Fibroblast of lung (primary cell): Measurements from ENCODE around the gene LRRC74A. TPM values are rescaled to one million over a fixed set of nuclear protein-coding genes. Genes with fewer than 3 reads are reported as not detected.

ENCODE experiments used
- DNase-seq, 2 donors: peaks; one replicate each; pipeline versions ENCODE4 v3.0.0 to v3.0.0-alpha.2; 2010; ENCODE audit warnings: low read depth in 2 of 2
- H2AFZ ChIP-seq: 2 replicates; pipeline ENCODE4 v1.5.1; 2012; ENCODE audit warnings: low read length, control low read depth, inconsistent platforms
- H3K27ac ChIP-seq: 2 replicates; pipeline ENCODE4 v1.5.1; 2011; ENCODE audit warnings: low read length, control low read depth; ENCODE audit not compliant: insufficient read depth
- H3K27me3 ChIP-seq: 2 replicates; pipeline ENCODE4 v1.5.1; 2011; ENCODE audit warnings: mild to moderate bottlenecking, low read length; ENCODE audit not compliant: control insufficient read depth, insufficient read depth
- H3K36me3 ChIP-seq: 2 replicates; pipeline ENCODE4 v1.5.1; 2011; ENCODE audit warnings: low read length; ENCODE audit not compliant: control insufficient read depth, insufficient read depth
- H3K4me1 ChIP-seq: 2 replicates; pipeline ENCODE4 v1.5.1; 2011; ENCODE audit warnings: low read length; ENCODE audit not compliant: control insufficient read depth, insufficient read depth; ENCODE audit errors: extremely low read depth
- H3K4me2 ChIP-seq: 2 replicates; pipeline ENCODE4 v1.5.1; 2011; ENCODE audit warnings: low read length, control low read depth; ENCODE audit not compliant: insufficient read depth; ENCODE audit errors: extremely low read depth
- H3K4me3 ChIP-seq, 4 experiments: fragments of 200-600 bp in 1 of 4; sonication (generic) in 1 of 4; replicated peaks in 1 of 4; 2 replicates each; pipeline ENCODE4 v1.5.1; 2011 to 2016; ENCODE audit warnings: low read length in 4 of 4, low read depth in 3 of 4, mild to moderate bottlenecking in 3 of 4, control low read depth in 2 of 4, inconsistent platforms in 1 of 4, mixed read lengths in 1 of 4; ENCODE audit not compliant: insufficient read depth in 1 of 4; ENCODE audit errors: control extremely low read depth in 1 of 4
- H3K79me2 ChIP-seq: 2 replicates; pipeline ENCODE4 v1.5.1; 2012; ENCODE audit warnings: mild to moderate bottlenecking, low read length, inconsistent platforms; ENCODE audit not compliant: control insufficient read depth, insufficient read depth
- H3K9ac ChIP-seq: 2 replicates; pipeline ENCODE4 v1.5.1; 2011; ENCODE audit warnings: mild to moderate bottlenecking, low read length, control low read depth; ENCODE audit not compliant: insufficient read depth
- H3K9me3 ChIP-seq: 2 replicates; pipeline ENCODE4 v1.5.1; 2012; ENCODE audit warnings: low read depth, low read length; ENCODE audit not compliant: control insufficient read depth, insufficient read depth
- H4K20me1 ChIP-seq: 2 replicates; pipeline ENCODE4 v1.5.1; 2011; ENCODE audit warnings: low read length; ENCODE audit not compliant: control insufficient read depth, insufficient read depth; ENCODE audit errors: extremely low read depth
- EZH2 ChIP-seq: IDR thresholded peaks from 2 replicates; pipeline ENCODE4 v1.5.1; 2012; ENCODE audit warnings: low read length, control low read depth, mild to moderate bottlenecking; ENCODE audit errors: missing control alignments
- polyA plus RNA-seq, 2 donors: library from polyadenylated mRNA; depleted of rRNA in 1 of 2; stranded (reverse) in 1 of 2; unstranded in 1 of 2; fragments of >200 nt; gene quantifications; 2 replicates each; pipeline ENCODE4 v1.2.1, GENCODE V29; 2011 to 2012; ENCODE audit warnings: missing spikeins in 1 of 2
- total RNA-seq: library from RNA; depleted of rRNA; stranded (reverse); fragments of >200 nt; gene quantifications from 2 replicates; pipeline ENCODE4 v1.2.1, GENCODE V29; 2014
- TF ChIP-seq, protein P1 (sequence below), 2 donors: IDR thresholded peaks in 1 of 2; conservative IDR thresholded peaks in 1 of 2; 1 replicate in 1 of 2; 2 replicates in 1 of 2; pipeline ENCODE4 v1.5.1; 2011 to 2012; ENCODE audit warnings: low read length in 2 of 2, control low read depth in 1 of 2, inconsistent platforms in 1 of 2, low read depth in 1 of 2, mild to moderate bottlenecking in 1 of 2

The LRRC74A gene
- total and polyA plus RNA-seq, 2 donors (not counting 1 experiment from before 2014, with no cell fraction given) = not detected

DNA sequence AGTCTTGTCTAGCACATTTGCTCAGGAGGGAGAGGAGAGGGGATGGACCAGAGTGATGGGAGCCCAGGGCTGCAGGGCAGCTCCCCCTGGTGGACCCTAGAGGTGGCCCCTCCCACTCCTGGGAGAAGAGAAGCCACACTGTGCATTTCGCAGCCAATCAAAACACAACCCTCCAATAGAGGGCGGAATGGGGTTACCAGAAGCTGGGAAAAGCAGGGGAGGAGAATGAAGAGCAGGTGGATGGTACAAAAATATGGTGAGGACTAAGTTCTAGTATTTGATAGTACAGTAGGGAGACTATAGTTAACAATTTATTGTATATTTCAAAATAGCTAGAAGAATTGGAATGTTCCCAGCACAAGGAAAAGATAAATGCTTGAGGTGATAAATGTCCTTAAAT, 41.3 kb upstream of the LRRC74A start:
- no peaks in the 10 kb centered on the region for H3K27me3 ChIP-seq
- H3K4me3 ChIP-seq = no peak overlapping the region
- no peak overlapping the region for H3K4me2 ChIP-seq
- H2AFZ ChIP-seq = no peak overlapping the region
- no peaks in the 10 kb centered on the region for H3K9me3 ChIP-seq
- H3K9ac ChIP-seq = no peak overlapping the region
- no peak overlapping the region for H3K27ac ChIP-seq
- H3K36me3 ChIP-seq = no peaks in the 10 kb centered on the region
- H3K4me1 ChIP-seq = peaks cover 6% of the 10 kb centered on the region
- DNase-seq = peak; percentile 70 to 71
- H4K20me1 ChIP-seq = no peaks in the 10 kb centered on the region
- no peaks in the 10 kb centered on the region for H3K79me2 ChIP-seq
- no peak for TF ChIP-seq EZH2
- TF ChIP-seq, protein P1, sequence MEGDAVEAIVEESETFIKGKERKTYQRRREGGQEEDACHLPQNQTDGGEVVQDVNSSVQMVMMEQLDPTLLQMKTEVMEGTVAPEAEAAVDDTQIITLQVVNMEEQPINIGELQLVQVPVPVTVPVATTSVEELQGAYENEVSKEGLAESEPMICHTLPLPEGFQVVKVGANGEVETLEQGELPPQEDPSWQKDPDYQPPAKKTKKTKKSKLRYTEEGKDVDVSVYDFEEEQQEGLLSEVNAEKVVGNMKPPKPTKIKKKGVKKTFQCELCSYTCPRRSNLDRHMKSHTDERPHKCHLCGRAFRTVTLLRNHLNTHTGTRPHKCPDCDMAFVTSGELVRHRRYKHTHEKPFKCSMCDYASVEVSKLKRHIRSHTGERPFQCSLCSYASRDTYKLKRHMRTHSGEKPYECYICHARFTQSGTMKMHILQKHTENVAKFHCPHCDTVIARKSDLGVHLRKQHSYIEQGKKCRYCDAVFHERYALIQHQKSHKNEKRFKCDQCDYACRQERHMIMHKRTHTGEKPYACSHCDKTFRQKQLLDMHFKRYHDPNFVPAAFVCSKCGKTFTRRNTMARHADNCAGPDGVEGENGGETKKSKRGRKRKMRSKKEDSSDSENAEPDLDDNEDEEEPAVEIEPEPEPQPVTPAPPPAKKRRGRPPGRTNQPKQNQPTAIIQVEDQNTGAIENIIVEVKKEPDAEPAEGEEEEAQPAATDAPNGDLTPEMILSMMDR (conservative IDR thresholded peaks at IDR 0.05 in 1 of 2, IDR thresholded peaks at IDR 0.05 in 1 of 2; ENCODE audit: low read depth in 1 of 2, low read length in 2 of 2) = peak; percentile 62 to 89

DNA sequence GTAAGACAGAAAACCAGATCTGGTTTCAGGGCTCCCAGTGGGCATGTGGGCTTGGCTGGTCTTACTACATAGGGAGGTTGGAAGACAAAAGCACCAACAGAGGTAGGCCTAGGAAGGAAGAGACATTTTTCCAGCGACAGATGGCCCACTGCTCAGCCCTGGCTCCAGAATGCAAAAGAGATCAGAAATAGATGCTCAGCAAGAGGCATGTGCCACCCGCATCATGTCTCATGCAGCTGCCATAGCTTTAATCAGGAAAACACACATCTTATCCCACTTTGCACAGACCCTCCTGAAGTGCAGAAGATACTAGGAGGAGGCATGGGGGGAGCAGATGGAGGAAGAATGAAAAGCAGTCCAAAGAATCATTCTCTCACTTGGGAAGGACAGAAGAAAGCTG, 39.6 kb upstream of the LRRC74A start:
- no peaks in the 10 kb centered on the region for H3K9me3 ChIP-seq
- TF ChIP-seq EZH2 = no peak
- TF ChIP-seq, protein P1 (conservative IDR thresholded peaks at IDR 0.05 in 1 of 2, IDR thresholded peaks at IDR 0.05 in 1 of 2; ENCODE audit: low read depth in 1 of 2, low read length in 2 of 2) = no peak
- no peak for DNase-seq
- peaks cover under 1% of the 10 kb centered on the region for H3K4me1 ChIP-seq
- H4K20me1 ChIP-seq = no peaks in the 10 kb centered on the region
- no peak overlapping the region for H3K4me3 ChIP-seq
- no peaks in the 10 kb centered on the region for H3K36me3 ChIP-seq
- no peak overlapping the region for H3K27ac ChIP-seq
- no peaks in the 10 kb centered on the region for H3K27me3 ChIP-seq
- no peak overlapping the region for H2AFZ ChIP-seq
- H3K9ac ChIP-seq = no peak overlapping the region
- H3K79me2 ChIP-seq = no peaks in the 10 kb centered on the region
- H3K4me2 ChIP-seq = no peak overlapping the region

DNA sequence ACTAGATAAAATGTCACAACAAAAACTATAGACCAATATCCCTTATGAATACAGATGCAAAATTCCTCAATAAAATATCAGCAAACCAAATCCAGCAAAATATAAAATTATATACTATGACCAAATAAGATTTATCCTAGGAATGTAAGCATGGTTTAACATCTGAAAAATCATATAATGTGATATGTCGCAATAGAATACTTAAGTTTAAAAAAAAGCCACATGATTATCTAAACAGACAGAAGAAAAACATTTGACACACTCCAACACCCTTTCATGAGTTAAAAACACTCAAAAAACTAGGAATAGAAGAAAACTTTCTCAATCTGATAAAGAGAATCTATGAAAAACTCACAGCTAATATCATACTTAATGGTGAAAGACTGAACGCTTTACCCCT, 33.8 kb upstream of the LRRC74A start:
- no peak overlapping the region for H3K9ac ChIP-seq
- no peaks in the 10 kb centered on the region for H3K4me1 ChIP-seq

More for the DNA sequence above, 33.8 kb upstream of the LRRC74A start:
- Histone ChIP-seq H3K27me3 (no peaks in the 10 kb centered on the region), H3K27ac (no peak overlapping the region), H3K36me3 (no peaks in the 10 kb centered on the region), H3K79me2 (no peaks in the 10 kb centered on the region), H3K4me3 (no peak overlapping the region), H4K20me1 (no peaks in the 10 kb centered on the region), H3K9me3 (no peaks in the 10 kb centered on the region), H3K4me2 (no peak overlapping the region), H2AFZ (no peak overlapping the region)
- DNase-seq = peak in 1 of 2 donors; percentile 37
- TF ChIP-seq, protein P1 (conservative IDR thresholded peaks at IDR 0.05 in 1 of 2, IDR thresholded peaks at IDR 0.05 in 1 of 2; ENCODE audit: low read depth in 1 of 2, low read length in 2 of 2) = no peak
- no peak for TF ChIP-seq EZH2
